Stimulated activated CD8-positive, alpha-beta memory T cell treated with anti-CD3 and anti-CD28 coated beads, Interleukin-4, amount 100 ng/mL, for 1 hour (primary cell): ENCODE results near the gene C2.
"Not testable (repeated sequence)": the region's sequence is repeated elsewhere in the genome, so short reads cannot be mapped to it uniquely, and the experiment has no call there.

Experiments used
- DNase-seq, 2 donors: peaks; one replicate each; pipeline ENCODE4 v3.0.0-alpha.2; 2020; ENCODE audit warnings: low read depth in 2 of 2, low spot score in 1 of 2

C2 gene

DNA sequence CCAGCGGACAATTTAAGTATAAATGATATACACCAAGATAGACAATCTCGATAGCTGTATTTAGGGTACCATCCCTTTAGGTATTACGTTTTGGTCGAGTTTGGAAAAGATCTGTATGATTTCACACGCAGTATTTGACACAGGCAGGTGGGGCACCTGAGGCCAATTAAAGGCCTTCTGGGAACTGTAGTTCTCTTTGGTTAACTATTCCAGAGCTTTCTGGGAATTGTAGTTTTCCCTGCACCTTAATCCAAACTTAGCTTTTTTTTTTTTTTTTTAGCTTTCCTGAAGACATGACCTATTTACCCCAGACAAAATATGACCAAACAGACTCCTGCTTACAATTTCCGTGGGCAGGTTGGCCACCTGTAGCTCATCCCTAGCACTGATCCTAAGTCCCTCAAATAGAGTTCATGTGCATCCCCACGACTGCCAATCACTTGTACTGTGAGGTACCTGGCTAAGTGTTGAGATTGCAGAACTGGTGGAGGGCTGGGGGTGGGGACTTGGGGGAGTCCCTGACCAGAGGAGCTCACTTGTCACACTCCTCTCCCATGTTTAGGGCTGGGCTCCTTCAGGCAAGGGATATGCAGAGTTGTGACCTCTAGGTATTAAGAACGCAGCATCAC lies 29.0 kb upstream of the C2 start:
- DNase-seq, result no peak

DNA sequence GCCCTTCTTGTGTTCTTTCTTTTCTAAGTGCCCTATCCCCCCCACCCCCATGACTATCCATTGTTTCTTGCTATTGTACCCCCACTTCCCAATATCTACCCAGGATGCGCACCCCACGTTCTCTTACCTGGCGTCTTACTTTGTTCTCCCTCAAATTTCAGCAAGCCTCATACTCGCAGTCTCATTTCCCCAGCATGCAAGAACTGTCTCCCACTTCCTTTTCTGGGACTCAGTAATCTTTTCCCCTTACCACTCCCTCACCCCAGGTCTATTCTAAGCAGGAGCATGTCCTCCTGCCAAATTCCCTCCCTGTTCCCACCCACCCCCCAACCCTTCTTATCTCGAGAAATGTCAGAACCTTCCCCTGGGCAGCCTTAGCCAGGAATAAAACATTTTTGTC lies 28.3 kb upstream of the C2 start:
- DNase-seq, result no peak

DNA sequence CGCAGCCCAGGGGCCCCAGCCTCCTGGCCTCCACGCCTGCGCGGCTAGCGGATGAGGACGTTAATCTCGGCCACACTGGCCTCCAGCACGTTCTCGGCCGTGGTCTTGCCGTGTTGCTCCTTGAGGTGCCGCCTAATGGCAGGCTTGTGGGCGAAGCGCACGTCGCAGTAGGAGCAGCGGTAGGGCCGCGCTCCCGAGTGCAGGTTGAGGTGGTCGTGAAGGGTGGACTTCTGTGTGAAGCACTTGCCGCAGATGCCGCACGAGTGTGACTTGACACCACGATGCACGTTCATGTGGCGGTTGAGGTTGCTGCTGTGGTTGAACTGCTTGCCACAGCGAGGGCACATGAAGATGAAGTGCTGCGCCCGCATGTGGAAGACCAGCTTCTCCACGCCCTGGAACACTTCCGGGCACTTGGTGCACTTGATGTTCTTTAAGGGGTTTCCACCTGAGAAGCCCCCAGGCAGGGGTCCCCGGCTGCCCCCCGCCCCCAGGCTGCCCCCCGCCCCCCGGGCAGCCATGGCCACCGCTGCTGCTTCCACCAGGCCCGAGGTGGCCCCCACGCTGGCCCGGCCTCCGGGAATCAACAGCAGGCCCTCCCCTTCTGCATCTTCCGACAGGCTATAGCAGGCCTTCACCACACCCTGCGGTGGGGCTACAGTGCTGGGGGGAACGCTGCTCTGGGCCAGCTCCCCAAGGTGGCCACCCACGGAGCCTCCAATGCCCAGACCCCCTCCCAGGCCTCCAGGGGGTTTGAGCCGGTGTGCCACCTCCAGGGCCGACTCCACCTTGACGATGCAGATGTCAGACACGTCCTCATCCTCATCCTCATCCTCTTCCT lies 27.4 kb upstream of the C2 start:
- no peak for DNase-seq

DNA sequence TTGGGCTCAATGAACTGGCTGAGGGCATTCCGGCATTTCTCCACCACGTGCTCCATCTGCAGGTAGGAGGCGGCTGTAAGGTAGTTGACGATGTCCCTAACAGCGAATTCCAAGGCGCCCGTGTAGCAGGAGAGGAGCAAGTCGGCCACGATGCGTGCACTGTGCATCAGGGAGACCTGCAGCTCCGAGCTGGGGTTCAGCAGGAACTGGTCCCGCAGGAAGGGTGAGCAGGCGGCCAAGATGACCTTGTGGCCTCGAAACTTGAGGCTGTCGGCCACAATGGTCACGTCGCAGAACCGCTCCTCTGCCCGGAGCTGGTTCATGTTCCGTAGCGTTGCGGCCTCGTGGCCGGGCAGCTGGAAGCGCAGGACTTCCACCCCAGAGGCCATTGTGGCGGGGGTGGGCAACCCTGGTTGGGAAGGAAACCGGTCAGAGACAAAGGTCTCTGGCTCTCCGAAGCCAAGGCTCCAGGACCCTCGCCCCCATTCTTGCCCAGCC lies 26.6 kb upstream of the C2 start:
- no peak for DNase-seq

DNA sequence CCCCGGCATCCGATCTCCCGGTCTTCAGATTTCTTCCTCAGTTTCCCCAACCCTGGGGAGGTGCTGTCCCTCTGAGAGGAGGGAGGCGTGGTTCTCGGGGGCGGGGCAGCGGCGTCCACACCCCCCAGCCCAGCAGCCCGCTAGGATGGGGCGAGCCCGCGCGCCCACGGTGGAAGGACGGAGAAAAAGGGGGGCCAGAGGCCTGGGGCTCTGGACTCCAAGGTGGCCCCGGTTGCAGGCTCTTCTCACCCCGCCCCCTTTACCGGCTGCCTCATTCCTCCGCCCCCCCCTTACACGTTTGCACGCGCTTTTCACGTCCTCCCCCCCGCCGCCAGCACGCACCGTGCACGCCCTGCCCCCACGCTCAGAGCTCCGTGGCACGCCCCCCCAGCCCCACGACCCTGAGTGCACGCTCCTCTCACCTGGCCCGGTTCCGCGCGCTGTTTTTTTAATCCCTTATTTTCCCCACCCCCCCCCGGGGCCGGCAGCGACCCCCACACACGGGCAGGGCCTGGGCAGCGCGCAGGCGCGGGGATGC lies 26.0 kb upstream of the C2 start:
- peak; percentile 28 to 37 for DNase-seq

DNA sequence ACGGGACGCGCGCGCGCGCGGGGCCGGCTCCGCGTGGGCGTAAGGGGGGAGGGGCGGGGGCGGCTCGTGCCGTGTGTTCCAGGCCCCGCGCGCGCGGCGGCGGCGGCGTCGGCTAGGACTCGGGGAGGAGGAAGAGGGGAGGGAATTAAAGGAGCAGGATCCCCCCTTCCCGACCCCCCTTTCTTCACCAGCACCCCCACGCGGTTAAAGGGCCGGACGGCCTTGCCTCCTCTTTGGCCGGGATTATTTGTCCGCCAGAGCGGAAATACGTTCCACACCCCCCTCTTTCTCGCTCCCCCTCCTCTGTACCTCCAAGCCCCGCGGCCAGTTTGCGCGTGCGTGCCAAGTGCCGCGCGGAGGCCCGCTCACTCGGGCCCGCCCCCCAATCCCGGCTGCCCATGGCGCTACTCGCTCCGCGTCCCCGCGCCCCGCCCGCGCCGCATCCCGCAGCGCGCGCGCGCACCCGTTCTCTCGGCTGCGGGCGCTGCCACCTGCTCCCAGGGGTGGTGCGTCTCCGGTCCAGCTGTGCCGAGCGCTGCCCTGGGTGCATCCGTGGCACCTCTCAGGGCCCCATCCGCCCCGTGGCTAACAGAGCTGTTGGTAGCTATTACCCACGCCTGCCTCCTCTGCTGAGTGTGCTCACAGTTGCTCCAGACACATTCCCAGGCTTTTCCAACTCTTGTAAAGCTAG lies 25.4 kb upstream of the C2 start, which contains the start of gene ZBTB12:
Gene ZBTB12, minus strand, starts transcription at position 134 of the 691 bp plus-strand sequence. CDS start 781 bp downstream, outside the sequence.
- DNase-seq, result peak; percentile 53 to 71

DNA sequence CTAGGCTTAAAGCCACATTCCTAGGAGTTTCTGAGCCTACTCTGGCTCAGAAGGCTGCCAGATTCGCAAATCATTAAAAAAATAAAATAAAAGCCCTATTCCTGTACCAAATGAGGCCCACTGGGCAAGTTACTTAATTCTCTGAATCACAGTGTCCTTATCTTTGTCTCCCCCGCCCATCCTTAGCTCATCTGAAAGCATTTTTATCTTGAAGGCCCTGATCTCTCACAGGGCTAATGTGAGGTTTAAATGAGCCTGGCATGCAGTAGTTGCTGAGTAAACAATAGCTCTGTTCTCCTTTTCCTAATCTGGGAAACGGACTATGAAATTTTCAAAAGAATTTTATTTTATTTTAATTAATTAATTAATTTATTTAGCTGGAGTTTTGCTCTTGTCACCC lies 23.6 kb upstream of the C2 start:
- DNase-seq, result no peak

DNA sequence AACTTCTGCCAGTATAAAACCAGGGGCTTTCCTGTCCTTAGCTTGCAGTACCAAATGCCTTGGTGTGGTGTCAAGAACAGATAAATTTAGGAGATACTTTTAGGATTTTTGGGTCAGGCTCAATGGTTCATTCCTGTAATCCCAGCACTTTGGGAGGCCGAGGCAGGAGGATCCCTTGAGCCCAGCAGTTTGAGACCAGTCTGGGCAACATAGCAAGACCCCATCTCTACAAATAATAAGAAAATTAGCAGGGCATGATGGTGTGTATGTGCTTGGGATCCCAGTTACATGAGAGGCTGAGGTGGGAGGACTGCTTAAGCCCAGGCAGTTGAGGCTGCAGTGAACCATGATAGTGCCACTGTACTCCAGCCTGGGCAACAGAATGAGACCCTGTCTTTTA lies 22.5 kb upstream of the C2 start:
- DNase-seq, result no peak

DNA sequence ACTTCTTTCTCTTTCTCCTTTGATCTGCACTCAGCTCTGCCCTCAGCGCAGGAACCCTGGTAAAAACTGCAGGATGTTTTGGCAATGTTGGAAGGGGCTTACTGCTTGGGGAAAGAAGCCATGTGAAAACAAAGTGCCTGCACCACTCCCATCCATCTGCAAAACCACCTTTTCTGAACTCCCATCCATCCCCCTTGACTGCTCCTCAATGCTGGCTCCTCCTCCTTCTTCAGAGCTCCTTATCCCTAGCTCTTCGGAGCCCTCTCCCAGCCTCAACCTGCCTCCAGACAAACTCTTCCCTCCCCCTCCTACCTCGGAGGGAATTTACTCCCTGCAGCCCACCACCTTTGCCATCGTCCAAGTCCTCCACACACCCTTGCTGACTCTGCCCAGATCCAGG lies 21.4 kb upstream of the C2 start:
- DNase-seq, result no peak

DNA sequence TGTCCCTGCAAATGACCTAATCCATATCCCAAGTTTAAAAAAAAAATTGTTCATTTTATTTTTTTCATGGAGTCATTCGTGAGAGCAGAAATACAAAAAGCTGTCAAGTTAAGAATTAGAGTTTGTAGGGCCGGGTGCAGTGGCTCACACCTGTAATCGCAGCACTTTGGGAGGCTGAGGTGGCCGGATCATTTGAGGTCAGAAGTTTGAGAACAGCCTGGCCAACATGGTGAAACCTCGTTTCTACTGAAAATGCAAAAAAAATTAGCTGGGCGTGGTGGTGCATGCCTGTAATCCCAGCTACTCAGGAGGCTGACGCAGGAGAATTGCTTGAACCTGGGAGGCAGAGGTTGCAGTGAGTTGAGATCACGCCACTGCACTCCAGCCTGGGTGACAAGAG lies 20.8 kb upstream of the C2 start:
- not testable (repeated sequence) for DNase-seq

DNA sequence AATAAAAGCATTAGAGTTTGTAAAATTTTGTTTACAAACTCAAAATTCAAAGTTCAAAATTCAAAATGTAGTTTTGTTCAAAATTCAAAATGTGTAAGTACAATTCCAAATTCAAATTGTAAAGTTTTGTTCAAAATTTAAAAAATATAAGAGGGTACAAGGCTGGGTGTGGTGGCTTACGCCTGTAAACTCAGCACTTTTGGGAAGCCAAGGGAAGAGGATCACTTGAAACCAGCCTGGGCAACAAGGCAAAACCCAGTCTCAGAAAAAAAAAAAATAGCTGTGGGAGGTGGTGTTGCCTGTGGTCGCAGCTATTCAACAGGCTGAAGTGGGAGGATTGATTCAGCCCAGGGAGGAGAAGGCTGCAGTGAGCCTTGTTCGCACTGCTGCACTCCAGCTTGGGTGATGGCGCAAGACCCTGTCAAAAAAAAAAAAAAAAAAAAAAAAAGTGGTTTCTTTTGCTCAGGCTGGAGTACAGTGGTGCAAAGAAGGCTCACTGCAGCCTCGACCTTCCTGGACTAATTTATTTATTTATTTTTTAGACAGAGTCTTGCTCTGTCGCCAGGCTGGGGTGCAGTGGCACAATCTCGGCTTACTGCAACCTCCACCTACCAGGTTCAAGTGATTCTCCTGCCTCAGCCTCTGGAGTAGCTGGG lies 20.2 kb upstream of the C2 start:
- no peak for DNase-seq

DNA sequence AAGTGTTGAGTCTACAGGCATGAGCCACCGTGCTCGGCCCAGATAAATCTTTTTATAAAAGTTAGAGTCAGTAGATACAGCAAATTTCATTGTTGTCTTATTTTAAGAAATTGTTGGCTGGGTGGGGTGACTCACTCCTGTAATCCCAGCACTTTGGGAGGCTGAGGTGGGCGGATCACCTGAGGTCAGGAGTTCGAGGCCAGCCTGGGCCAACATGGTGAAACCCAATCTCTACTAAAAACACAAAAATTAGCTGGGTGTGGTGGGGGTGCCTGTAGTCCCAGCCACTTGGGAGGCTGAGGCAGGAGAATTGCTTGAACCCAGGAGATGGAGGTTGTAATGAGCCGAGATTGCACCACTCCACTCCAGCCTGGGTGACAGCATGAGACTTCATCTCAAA lies 19.3 kb upstream of the C2 start:
- not testable (repeated sequence) for DNase-seq

DNA sequence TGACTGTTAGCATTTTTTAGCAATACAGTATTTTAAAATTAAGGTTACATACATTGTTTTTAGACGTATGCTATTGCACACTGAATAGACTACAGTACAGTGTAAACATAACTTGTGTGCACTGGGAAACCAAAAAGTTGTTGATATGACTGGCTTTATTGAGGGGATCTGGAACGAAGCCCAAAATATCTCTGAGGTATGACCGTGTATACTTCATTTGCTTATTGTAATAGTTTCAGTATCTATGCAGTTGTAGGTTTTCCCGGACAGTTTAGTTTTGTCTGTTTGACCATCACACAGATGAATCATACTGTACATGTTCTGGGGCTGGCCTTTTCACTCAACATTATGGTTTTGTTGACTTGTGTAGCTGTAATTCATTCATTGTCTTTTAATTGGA lies 18.7 kb upstream of the C2 start:
- DNase-seq, result no peak

DNA sequence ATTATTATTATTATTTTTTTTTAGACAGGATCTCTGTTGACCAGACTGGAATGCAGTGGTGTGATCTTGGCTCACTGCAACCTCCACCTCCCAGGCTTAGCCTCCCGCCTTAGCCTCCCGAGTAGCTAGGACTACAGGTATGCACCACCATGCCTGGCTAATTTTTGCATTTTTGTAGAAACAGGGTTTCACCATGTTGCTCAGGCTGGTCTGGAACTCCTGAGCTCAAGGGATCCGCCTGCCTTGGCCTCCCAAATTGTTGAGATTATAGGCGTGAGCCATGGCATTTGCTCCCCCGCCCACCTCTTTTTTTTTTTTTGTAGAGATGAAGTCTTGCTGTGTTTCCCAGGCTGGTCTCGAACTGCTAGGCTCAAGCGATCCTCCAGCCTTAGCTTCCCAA lies 18.2 kb upstream of the C2 start:
- not testable (repeated sequence) for DNase-seq

DNA sequence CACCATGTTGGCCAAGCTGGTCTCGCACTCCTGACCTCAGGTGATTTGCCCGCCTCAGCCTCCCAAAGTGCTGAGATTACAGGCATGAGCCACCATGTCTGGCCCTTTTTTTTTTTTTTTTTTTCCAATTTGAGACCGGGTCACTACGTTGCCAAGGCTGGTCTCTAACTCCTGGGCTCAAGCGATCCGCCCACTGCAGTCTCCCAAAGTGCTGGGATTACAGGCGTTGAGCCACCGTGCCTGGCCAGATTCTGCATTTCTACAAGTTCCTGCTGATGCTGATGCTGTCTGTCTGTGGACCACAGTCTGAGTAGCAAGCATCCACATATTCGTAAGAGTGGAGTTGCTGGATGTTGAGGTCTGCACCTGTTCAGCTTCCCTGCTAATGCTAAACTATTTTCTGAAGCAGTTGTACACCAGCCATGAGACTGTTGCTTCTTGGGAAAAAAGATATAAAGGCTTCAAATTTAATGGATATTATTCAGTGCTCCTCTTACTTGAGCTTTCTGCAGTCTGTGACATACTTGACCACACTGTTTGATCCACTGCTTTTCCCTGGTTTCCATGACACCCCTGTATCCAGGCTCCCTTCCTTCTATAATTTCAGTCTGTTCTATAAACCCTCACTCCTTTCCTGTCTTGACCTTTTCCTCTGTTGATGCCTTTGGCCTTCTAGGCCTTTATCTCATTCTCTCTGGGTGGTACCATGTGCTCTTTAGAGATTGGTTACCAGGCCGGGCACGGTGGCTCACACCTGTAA lies 15.5 kb upstream of the C2 start:
- DNase-seq, result no peak

DNA sequence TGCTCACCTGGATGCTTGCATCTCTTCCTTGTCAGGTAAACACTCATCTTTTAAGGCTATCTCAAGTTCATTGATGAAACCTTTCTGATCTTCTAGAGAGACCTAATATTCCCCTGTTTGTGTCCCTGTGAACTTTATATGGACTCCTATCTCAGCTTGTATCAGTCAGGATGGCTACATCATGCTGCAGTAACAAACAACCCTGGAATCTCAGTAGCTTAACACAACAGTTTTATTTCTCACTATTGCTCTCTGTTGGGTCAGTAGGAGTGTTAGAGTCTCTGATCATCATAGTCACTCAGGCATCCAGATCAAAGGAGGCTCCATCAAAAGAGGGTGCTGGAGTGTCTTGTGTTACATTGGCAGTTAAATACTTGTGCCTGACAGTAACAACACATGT lies 12.2 kb upstream of the C2 start:
- DNase-seq, result no peak

DNA sequence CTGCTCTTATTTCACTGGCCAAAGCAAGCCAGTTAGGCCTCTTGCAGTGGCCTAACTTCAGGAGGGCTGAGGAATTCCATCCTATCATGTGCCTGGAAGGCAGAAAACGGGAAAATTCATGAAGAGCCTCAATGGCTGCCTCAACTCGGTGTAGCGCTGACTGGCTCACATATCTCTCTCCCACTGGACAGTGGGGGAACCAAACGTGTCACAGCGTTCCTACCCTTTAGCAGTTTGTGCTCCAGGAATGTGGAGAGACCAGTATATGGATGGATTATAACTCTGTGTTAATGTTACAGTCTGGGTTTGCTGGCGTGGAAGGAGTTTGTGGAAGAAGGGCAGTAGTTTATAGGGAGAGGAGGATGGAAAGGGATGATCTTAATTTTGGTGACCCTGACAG lies 11.8 kb upstream of the C2 start:
- DNase-seq, result no peak

DNA sequence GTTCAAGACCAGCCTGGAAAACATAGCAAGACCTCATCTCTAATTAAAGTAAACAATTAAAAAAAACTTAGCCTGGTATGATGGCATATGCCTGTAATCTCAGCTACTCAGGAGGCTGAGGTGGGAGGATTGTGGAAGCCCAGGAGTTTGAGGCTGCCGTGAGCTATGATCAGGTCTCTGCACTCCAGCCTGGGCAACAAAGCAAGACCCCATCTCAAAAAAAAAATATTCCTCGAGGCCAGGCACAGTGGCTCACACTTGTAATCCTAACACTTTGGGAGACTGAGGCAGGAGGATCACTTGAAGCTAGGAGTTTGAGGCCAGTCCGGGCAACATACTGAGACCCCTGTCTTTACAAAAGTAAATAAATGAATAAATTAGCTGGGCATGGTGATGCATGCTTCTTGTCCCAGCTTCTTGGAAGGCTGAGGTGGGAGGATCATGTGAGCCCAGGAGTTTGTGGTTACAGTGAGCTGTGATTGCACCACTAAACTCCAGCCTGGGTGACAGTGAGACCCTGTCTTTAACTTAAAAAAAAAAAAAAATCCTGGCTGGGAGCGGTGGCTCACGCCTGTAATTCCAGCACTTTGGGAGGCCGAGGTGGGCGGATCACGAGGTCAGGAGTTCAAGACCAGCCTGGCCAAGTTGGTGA lies 9.3 kb upstream of the C2 start:
- DNase-seq, result no peak

DNA sequence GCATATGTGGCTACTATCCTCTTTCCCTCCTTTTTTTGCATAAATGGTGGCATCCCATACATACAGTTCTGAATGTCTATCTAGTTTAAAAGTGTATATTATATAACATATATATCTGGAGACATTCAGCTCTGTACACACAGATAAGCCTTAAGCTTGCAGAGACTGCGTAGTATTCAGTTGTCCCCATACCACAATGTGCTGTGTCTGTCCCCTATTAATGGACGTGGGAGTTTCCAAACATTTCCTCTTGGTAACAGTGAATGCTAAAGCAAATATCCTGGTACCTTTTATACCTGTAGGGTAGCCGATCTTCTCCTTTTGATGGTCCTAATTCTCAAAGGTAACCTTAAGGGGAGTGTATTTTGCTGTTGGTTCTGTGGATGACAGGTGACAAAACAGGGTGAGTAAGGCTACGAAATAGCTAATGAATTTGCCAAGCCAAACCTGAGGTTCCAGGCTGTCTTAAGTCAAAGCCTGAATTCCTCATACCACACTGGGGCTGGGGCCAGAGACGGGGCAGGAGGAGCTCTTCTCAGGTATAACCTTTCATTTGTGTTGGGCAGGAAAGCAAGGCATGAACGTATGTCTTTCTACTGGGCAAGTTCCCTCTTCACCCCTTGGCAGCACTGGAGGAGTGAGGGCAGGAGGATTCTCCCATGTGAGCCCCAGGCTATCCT lies 7.8 kb upstream of the C2 start:
- DNase-seq, result no peak
